ENCODE results near the gene ZNF618. TPM values are rescaled to one million over a fixed set of nuclear protein-coding genes. Genes with fewer than 3 reads are reported as not detected.

Gene ZNF618
- total RNA-seq, 2 donors from 2014 or later, result 11.9 to 17.1 TPM

DNA sequence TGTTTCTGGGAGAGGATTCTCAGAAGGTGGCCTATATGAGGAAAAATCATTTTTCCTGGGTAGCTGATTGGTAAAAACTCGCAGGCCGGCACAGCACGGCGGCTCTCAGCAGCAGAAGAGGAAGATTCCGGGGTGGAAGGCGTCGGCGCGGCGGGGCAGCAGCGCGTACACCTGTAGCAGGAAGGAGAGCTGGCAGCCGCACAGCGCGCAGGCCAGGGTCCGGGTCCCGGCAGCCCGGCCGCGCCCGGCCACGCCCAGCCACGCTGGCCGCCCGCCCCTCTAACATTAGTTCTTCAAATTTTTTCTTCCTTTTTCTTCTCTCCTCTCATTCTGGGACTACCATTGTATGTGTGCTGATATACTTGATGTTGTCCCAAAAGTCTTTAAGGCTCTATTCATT is 24.8 kb upstream of the ZNF618 start:
- Histone ChIP-seq H3K4me1 (no peaks in the 10 kb centered on the region), H3K27me3 (no peaks in the 10 kb centered on the region), H3K4me3 (no peak overlapping the region), H3K27ac (no peak overlapping the region), H3K36me3 (replicated peaks in 1 of 2; ENCODE audit: insufficient read depth in 1 of 2, low read depth in 2 of 2) (no peaks in the 10 kb centered on the region), H3K9me3 (no peaks in the 10 kb centered on the region)
- no peak for ATAC-seq
- intact Hi-C loops (cut with DNase I), result no loop called here
- DNase-seq, result no peak
- TF ChIP-seq POLR2A (IDR thresholded peaks at IDR 0.05), result no peak
- TF ChIP-seq, protein P1, sequence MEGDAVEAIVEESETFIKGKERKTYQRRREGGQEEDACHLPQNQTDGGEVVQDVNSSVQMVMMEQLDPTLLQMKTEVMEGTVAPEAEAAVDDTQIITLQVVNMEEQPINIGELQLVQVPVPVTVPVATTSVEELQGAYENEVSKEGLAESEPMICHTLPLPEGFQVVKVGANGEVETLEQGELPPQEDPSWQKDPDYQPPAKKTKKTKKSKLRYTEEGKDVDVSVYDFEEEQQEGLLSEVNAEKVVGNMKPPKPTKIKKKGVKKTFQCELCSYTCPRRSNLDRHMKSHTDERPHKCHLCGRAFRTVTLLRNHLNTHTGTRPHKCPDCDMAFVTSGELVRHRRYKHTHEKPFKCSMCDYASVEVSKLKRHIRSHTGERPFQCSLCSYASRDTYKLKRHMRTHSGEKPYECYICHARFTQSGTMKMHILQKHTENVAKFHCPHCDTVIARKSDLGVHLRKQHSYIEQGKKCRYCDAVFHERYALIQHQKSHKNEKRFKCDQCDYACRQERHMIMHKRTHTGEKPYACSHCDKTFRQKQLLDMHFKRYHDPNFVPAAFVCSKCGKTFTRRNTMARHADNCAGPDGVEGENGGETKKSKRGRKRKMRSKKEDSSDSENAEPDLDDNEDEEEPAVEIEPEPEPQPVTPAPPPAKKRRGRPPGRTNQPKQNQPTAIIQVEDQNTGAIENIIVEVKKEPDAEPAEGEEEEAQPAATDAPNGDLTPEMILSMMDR (IDR thresholded peaks at IDR 0.05), result no peak
- 84 to 93% methylated on average over 25 of the region's 25 CpGs for WGBS, 2 donors

DNA sequence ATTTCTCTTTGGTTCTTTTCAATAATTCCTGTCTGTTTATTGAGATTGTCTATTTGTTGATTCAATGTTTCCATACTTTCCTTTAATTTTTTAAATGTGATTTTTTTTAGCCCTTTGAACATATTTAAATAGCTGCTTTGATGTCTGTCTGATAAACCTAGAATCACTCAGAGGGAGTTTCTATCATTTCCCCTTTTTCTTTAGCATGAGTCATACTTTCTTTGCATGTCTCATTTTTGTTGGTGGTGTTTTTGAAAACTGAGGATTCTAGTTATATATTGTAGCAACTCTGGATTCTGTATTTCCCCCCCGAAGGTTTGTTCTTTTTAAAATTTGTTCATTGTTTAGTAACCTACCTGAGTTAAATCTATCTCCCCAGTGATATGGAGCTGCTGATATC is 24.2 kb upstream of the ZNF618 start:
- ATAC-seq (no peak), DNase-seq (no peak)
- H3K4me3 ChIP-seq, result no peak overlapping the region
- TF ChIP-seq, protein P1 (IDR thresholded peaks at IDR 0.05), result no peak
- no peak for TF ChIP-seq POLR2A (IDR thresholded peaks at IDR 0.05)
- intact Hi-C loops (cut with DNase I), result no loop called here
- H3K27me3 ChIP-seq, result no peaks in the 10 kb centered on the region
- H3K27ac ChIP-seq, result no peak overlapping the region
- H3K36me3 ChIP-seq (replicated peaks in 1 of 2; ENCODE audit: insufficient read depth in 1 of 2, low read depth in 2 of 2), result no peaks in the 10 kb centered on the region
- H3K4me1 ChIP-seq, result no peaks in the 10 kb centered on the region
- WGBS, 2 donors, result 83 to 87% methylated on average over 1 of the region's 1 CpG
- no peaks in the 10 kb centered on the region for H3K9me3 ChIP-seq

DNA sequence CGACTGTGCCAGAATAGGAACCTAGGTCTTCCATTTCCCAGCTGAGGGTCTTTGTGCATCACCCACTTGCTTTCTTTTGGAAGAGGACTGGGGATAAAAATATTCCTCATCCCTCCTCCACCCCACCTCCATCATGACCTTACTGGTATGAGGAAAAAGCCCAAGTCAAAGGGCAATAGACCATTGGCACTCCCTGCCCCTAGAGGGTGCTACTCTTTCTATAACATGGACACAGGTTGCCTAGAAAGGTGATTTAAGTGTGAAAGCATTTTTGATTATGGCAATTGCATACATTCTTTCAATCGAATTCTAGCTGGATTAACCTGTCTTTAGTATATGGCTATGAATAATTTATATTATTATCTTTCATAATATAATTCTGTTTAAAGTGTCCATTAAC is 22.8 kb upstream of the ZNF618 start:
- TF ChIP-seq, protein P1 (IDR thresholded peaks at IDR 0.05), result peak; percentile 50 to 78 (median 66)
- no peak for TF ChIP-seq POLR2A (IDR thresholded peaks at IDR 0.05)
- peak; percentile 64 for ATAC-seq
- no peaks in the 10 kb centered on the region for H3K36me3 ChIP-seq (replicated peaks in 1 of 2; ENCODE audit: insufficient read depth in 1 of 2, low read depth in 2 of 2)
- H3K27ac ChIP-seq, result no peak overlapping the region
- H3K27me3 ChIP-seq, result no peaks in the 10 kb centered on the region
- 35 to 37% methylated on average over 2 of the region's 2 CpGs for WGBS, 2 donors
- intact Hi-C loops (cut with DNase I), result no loop called here
- no peak overlapping the region for H3K4me3 ChIP-seq
- no peaks in the 10 kb centered on the region for H3K4me1 ChIP-seq
- H3K9me3 ChIP-seq, result no peaks in the 10 kb centered on the region
- DNase-seq, result peak; percentile 38 to 67 (median 46)

DNA sequence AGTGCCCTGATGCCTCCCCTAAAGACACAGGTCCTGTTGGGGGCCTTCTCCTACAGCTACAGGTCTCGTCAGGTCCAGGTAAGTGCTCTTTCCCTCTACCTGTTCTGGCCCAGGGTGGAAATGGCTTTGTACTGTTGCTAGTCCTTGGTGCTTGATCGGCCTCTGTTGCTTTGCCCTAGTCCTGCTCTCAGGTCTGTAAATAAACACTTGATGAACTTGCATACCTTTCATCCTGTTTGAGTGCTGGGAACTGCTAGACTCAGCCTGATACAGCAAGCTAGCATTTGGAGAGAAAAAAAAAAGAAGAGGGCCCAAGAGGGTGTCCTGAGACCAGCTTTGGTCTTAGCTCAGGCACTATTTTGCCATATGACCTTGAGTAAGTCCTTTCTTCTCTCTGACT is 21.8 kb upstream of the ZNF618 start:
- Histone ChIP-seq H3K27ac (no peak overlapping the region), H3K9me3 (no peaks in the 10 kb centered on the region), H3K4me3 (no peak overlapping the region), H3K4me1 (no peaks in the 10 kb centered on the region), H3K27me3 (no peaks in the 10 kb centered on the region), H3K36me3 (replicated peaks in 1 of 2; ENCODE audit: insufficient read depth in 1 of 2, low read depth in 2 of 2) (no peaks in the 10 kb centered on the region)
- TF ChIP-seq, protein P1 (IDR thresholded peaks at IDR 0.05), result no peak
- no peak for TF ChIP-seq POLR2A (IDR thresholded peaks at IDR 0.05)
- ATAC-seq, result no peak
- WGBS, 2 donors, result 60 to 72% methylated on average over 2 of the region's 2 CpGs
- intact Hi-C loops (cut with DNase I), result no loop called here
- no peak for DNase-seq

DNA sequence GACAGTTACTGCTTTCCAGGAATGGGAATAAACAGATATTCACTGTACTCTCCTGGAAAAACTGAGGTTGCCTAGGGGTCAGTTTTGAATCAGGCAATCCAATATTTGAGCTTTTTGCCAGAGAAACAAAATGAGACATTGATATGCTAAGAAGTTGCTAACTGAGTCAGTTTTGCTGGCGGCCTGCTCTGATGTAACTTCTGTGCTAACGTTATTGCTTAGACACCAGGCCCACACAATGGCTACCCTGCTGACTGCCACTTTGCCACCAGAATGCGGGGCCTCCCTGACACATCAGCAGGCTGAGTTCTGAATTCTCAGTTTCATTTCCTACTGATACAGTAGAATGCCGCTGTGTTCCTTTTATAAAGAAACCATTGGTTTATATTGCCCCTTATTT is 18.2 kb upstream of the ZNF618 start:
- intact Hi-C loops (cut with DNase I), result no loop called here
- WGBS, 2 donors, result 70 to 86% methylated on average over 4 of the region's 4 CpGs
- no peaks in the 10 kb centered on the region for H3K27me3 ChIP-seq
- no peaks in the 10 kb centered on the region for H3K9me3 ChIP-seq
- no peaks in the 10 kb centered on the region for H3K36me3 ChIP-seq (replicated peaks in 1 of 2; ENCODE audit: insufficient read depth in 1 of 2, low read depth in 2 of 2)
- ATAC-seq (no peak), DNase-seq (peak in 1 of 4 donors; percentile 40)
- no peak overlapping the region for H3K4me3 ChIP-seq
- TF ChIP-seq, protein P1 (IDR thresholded peaks at IDR 0.05), result no peak
- TF ChIP-seq POLR2A (IDR thresholded peaks at IDR 0.05), result no peak
- no peaks in the 10 kb centered on the region for H3K4me1 ChIP-seq
- H3K27ac ChIP-seq, result no peak overlapping the region
